Measurements from ENCODE around the gene LARGE1. TPM values are rescaled to one million over a fixed set of nuclear protein-coding genes. Genes with fewer than 3 reads are reported as not detected.

Gene LARGE1
- total RNA-seq, 1 experiment from 2014 or later: 1.5 TPM

GRCh38 chr22:33811208-33811607, 109.1 kb downstream of the LARGE1 start:
- ChIA-PET RAD21 (ENCODE audit: low non-redundant PET in 1 of 2, low total read pairs in 2 of 2, uncharacterized antibody in 2 of 2, unreplicated experiment in 2 of 2) (no interaction called here), CTCF (no interaction called here), POLR2A (no interaction called here)
- intact Hi-C loops (cut with micrococcal nuclease): no loop called here
- no peak overlapping the region for H3K4me2 ChIP-seq (ENCODE audit: low read length)
- no peak overlapping the region for H3K4me3 ChIP-seq (replicated peaks in 1 of 2; ENCODE audit: low read depth in 1 of 2, low read length in 2 of 2)
- no peaks in the 10 kb centered on the region for H3K36me3 ChIP-seq (ENCODE audit: control insufficient read depth in 1 of 2, insufficient read depth in 2 of 2, low read length in 2 of 2)
- no peak for TF ChIP-seq SP1 (IDR thresholded peaks at IDR 0.05; ENCODE audit: low read depth)
- no peak for TF ChIP-seq ZFX (IDR thresholded peaks at IDR 0.05)
- TF ChIP-seq ATF3 (IDR thresholded peaks at IDR 0.05): no peak
- no peak for TF ChIP-seq SRF (IDR thresholded peaks at IDR 0.05; ENCODE audit: low read depth)
- TF ChIP-seq MAX (IDR thresholded peaks at IDR 0.05): no peak
- TF ChIP-seq YY1 (IDR thresholded peaks at IDR 0.05; ENCODE audit: extremely low read depth, insufficient replicate concordance, low read depth, low read length): no peak
- TF ChIP-seq FOSL1 (IDR thresholded peaks at IDR 0.05; ENCODE audit: low read depth): no peak
- no peak for TF ChIP-seq EZH2 (IDR thresholded peaks at IDR 0.05)
- no peak for TF ChIP-seq EZH2phosphoT487 (IDR thresholded peaks at IDR 0.05; ENCODE audit: borderline replicate concordance)
- no peak for TF ChIP-seq ELF1 (IDR thresholded peaks at IDR 0.05; ENCODE audit: borderline replicate concordance, low read depth)
- TF ChIP-seq ZNF274 (IDR thresholded peaks at IDR 0.05; ENCODE audit: low read depth, low read length): no peak
- TF ChIP-seq CTCF (IDR thresholded peaks at IDR 0.05 in 2 of 3, conservative IDR thresholded peaks at IDR 0.05 in 1 of 3; ENCODE audit: borderline replicate concordance in 1 of 3, insufficient read depth in 1 of 3, low read depth in 2 of 3, low read length in 2 of 3): no peak
- no peak for TF ChIP-seq TCF7L2 (IDR thresholded peaks at IDR 0.05; ENCODE audit: borderline replicate concordance, extremely low read depth, insufficient read depth, insufficient read length)
- TF ChIP-seq ZBTB33 (IDR thresholded peaks at IDR 0.05; ENCODE audit: extremely low read depth, insufficient replicate concordance, low read length): no peak
- no peak for TF ChIP-seq REST (IDR thresholded peaks at IDR 0.05; ENCODE audit: low read depth)
- H2AFZ ChIP-seq (ENCODE audit: low read depth, low read length, poor library complexity, severe bottlenecking): no peak overlapping the region
- peaks cover 9 to 21% of the 10 kb centered on the region in 2 experiments; a peak in 2 of 4 replicates for H3K9me3 ChIP-seq (ENCODE audit: control insufficient read depth in 1 of 2, insufficient read depth in 1 of 2, low read depth in 1 of 2, low read length in 2 of 2)
- no peak for DNase-seq (ENCODE audit: low read depth, low spot score)
- no TSS peak for BruUV-seq (replicated peaks)
- H3K27me3 ChIP-seq (ENCODE audit: insufficient read depth, low read length): no peaks in the 10 kb centered on the region
- H3K4me1 ChIP-seq (ENCODE audit: control insufficient read depth in 1 of 2, insufficient read depth in 2 of 2, low read length in 2 of 2): no peaks in the 10 kb centered on the region
- H3K27ac ChIP-seq (ENCODE audit: low read depth, low read length): no peak overlapping the region
- H4K20me1 ChIP-seq (ENCODE audit: insufficient read depth): no peaks in the 10 kb centered on the region
- ATAC-seq: no peak
- H3K9me2 ChIP-seq (ENCODE audit: insufficient read depth): no peaks in the 10 kb centered on the region
- H3K79me2 ChIP-seq (ENCODE audit: insufficient read depth, low read length): no peaks in the 10 kb centered on the region
- no peak overlapping the region for H3K9ac ChIP-seq (ENCODE audit: low read length)
